AG04449 (cell line): ENCODE results near the gene CENPP.

ENCODE experiments used
- CTCF ChIA-PET: fragments of 350-600 bp; formaldehyde crosslinking; extraction: SDS; loops from one replicate; lab custom pipeline; 2021; ENCODE audit warnings: antibody characterized with exemption; lab: Yijun Ruan, JAX
- POLR2A ChIA-PET: fragments of 400-600, 350-600 bp; formaldehyde crosslinking; extraction: SDS; loops from one replicate; lab custom pipeline; 2020; ENCODE audit warnings: antibody characterized with exemption, inconsistent platforms; lab: Yijun Ruan, JAX
- DNase-seq: peaks from one replicate; pipeline ENCODE4 v3.0.0-alpha.2; 2010; ENCODE audit warnings: low read depth, low spot score
- H3K4me3 ChIP-seq: 2 replicates; pipeline ENCODE4 v1.5.1; 2011; ENCODE audit warnings: low read depth, mild to moderate bottlenecking, control low read depth, low read length
- TF ChIP-seq, protein P1 (sequence below): IDR thresholded peaks from one replicate; pipeline ENCODE4 v1.5.1; 2011; ENCODE audit warnings: mild to moderate bottlenecking, moderate library complexity, low read length, control low read depth, inconsistent platforms; ENCODE audit not compliant: insufficient read depth; ENCODE audit errors: missing control alignments

CENPP gene

DNA sequence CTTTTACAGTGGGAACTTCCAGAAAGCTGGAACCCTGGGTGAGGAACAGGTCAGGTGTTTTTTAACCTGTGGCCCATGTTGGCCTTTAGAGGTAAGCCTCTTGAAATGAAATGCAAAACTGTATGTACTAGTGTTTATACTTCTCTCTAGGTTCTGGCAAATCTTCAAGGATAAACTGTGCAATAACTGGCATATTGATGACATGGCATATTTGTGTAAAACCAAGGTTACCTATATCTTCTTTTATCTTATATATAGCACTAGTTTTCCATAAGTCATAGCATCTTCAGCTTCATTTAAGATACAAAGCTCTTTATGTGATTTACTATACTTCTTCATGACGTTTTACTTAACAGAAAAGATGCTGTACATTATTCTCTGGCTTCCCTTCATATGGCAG is 24.8 kb upstream of the CENPP start:
- CTCF ChIA-PET = interaction anchor here (0.8 to 2.1 kb wide), 5 partner anchors 8 to 333 kb away, joined by 4 to 9 read pairs (median 5); no protein-coding TSS in a partner anchor
- POLR2A ChIA-PET = no interaction called here

DNA sequence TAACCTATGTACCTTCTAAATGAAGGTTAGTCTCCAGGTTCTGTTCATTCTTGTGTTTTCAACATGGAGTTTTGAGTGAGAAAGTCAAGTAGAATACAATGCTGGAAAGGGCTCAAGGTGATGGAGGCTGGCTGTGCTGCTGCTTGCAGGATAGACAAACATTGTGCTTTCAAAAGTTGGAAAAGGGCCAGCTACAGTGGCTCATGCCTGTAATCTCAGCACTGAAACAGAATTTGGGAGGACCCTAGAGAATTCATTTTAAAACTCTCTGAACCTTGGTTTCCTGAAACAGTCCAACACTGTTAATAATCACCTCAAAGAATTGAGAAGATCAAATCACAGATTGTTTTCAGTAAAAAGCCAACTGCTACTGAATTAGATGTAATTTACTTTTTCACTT is 16.9 kb upstream of the CENPP start:
- no peak for DNase-seq
- CTCF ChIA-PET = interaction anchor here (1.1 to 5.1 kb wide), 5 partner anchors 8 to 327 kb away, joined by 3 to 26 read pairs (median 4); no protein-coding TSS in a partner anchor
- H3K4me3 ChIP-seq = no peak overlapping the region
- TF ChIP-seq, protein P1, sequence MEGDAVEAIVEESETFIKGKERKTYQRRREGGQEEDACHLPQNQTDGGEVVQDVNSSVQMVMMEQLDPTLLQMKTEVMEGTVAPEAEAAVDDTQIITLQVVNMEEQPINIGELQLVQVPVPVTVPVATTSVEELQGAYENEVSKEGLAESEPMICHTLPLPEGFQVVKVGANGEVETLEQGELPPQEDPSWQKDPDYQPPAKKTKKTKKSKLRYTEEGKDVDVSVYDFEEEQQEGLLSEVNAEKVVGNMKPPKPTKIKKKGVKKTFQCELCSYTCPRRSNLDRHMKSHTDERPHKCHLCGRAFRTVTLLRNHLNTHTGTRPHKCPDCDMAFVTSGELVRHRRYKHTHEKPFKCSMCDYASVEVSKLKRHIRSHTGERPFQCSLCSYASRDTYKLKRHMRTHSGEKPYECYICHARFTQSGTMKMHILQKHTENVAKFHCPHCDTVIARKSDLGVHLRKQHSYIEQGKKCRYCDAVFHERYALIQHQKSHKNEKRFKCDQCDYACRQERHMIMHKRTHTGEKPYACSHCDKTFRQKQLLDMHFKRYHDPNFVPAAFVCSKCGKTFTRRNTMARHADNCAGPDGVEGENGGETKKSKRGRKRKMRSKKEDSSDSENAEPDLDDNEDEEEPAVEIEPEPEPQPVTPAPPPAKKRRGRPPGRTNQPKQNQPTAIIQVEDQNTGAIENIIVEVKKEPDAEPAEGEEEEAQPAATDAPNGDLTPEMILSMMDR = no peak
- POLR2A ChIA-PET = no interaction called here

More for the DNA sequence above, 24.8 kb upstream of the CENPP start:
- no peak overlapping the region for H3K4me3 ChIP-seq
- no peak for DNase-seq
- TF ChIP-seq, protein P1 = no peak

DNA sequence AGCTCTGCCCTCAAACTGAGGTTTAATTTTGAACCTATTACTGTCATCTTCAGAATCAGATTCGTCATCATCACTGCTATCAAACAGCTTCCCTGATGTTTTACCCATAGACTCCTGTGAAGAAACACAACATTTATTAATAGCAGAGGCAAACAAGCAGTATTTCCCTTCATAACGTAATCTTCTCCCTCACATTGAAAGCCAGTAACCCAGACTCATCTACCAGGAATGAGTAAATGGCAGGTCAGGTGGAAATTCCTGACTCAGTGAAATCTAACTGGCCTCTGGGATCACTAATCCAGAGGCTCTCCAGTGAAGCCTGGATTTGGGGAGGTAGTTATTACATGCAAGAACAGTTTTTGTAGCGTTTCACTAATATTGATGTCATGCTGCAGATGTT is 15.2 kb upstream of the CENPP start:
- TF ChIP-seq, protein P1 = no peak
- POLR2A ChIA-PET = no interaction called here
- CTCF ChIA-PET = interaction anchor here (1.5 kb wide), 1 partner anchor 9 kb away, joined by 4 read pairs; no protein-coding TSS in a partner anchor
- no peak for DNase-seq
- no peak overlapping the region for H3K4me3 ChIP-seq

DNA sequence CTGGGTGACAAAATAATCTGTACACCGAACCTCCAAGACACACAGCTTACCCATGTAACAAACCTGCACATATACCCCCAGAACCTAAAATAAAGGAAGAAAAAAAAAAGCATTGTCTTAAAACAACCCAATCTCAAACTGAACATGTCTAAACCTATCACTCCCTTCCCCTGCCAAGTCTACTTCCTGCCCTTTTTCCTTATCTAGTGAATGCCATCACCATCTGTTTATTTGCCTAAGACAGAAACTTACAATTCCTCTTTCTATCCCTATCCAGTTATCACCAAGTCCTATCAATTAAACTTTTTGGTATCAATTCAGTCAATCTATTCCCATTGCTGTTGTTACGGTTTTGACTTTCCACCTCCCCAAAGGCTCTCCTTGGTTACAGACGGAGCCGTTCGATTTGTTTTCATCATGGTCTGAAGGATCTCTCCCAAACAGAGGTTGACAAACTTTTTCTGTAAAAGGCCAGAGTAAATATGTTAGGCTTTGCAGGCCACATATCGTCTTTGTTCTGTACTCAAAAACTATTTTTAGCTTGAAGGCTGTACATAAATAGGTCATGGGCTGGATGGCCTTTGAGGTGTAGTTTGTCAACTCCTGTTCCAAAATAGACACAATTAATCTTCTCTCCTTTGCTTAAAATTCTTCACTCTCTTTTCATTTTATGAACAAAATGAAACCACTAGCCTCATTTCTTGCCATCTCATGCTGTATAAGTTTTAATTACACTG is 12.7 kb upstream of the CENPP start:
- H3K4me3 ChIP-seq = no peak overlapping the region
- POLR2A ChIA-PET = no interaction called here
- CTCF ChIA-PET = interaction anchor here (1.7 kb wide), 1 partner anchor 15 kb away, joined by 8 read pairs; no protein-coding TSS in a partner anchor
- TF ChIP-seq, protein P1 = no peak
- DNase-seq = no peak

DNA sequence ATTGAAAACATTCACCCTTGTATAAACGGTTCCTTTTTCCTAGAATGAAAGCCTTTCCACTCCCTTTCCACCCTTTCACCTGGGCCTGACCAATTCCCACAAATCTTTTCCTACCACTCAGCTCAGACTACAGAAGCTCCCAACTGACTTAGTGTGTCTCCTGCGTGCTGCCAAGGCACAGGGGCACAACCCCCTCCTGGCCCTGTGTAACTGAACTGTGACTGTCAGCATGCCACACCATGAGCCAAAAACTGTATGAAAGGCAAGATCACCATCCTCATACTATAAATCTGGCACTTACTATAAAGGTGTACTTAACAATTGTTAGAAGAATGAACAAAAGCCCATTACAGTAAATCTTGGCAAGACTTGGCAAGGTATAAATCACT is 12.1 kb upstream of the CENPP start:
- CTCF ChIA-PET = interaction anchor here (0.7 to 1.7 kb wide), 2 partner anchors 15 to 321 kb away, joined by 3 to 8 read pairs; no protein-coding TSS in a partner anchor
- TF ChIP-seq, protein P1 = no peak
- POLR2A ChIA-PET = no interaction called here
- no peak overlapping the region for H3K4me3 ChIP-seq
- no peak for DNase-seq

DNA sequence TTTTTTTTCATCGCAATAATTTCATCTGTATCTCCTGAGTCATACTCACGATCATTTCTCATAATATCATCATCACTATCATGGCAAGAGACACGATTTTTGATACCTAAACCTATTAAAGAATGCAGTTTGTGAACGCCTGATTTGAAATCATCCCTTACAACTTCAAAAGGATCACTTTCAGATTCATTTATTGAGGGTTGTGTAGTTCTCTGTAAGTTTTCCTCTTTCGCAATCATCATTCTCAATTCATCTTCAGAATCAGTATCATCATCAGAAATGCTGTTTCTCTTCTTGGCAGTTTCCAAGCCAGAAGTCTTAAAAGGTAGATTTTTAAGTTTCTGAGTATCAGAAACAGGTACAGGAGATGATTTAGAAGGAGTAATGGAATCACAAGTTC is 10.3 kb upstream of the CENPP start:
- POLR2A ChIA-PET = no interaction called here
- CTCF ChIA-PET = interaction anchor here (1.2 kb wide), 1 partner anchor 318 kb away, joined by 3 read pairs; no protein-coding TSS in a partner anchor
- H3K4me3 ChIP-seq = no peak overlapping the region
- TF ChIP-seq, protein P1 = no peak
- no peak for DNase-seq
